Activated CD8-positive, alpha-beta memory T cell treated with anti-CD3 and anti-CD28 coated beads, Interleukin-2, amount 10 ng/mL, durations not matched to agents 7 days and 5 days (primary cell): ENCODE measurements around the gene CAPN7. TPM values are rescaled to one million over a fixed set of nuclear protein-coding genes. Genes with fewer than 3 reads are reported as not detected.
"Not testable (repeated sequence)": the region's sequence is repeated elsewhere in the genome, so short reads cannot be mapped to it uniquely, and the experiment has no call there.

ENCODE experiments used
- ATAC-seq: fragments of 150-1000 bp; cut with Tn5 transposase; one replicate; pipeline ENCODE4 v1.10.0; 2021; ENCODE audit warnings: moderate library complexity
- CTCF ChIA-PET: fragments of 350-600 bp; sonication (Branson Sonifier 250); formaldehyde crosslinking; loops from one replicate; lab custom pipeline; 2021; ENCODE audit warnings: antibody characterized with exemption; lab: Charles Lee
- DNase-seq: peaks from one replicate; pipeline ENCODE4 v3.0.0-alpha.2; 2020
- H3K27ac Mint-ChIP-seq: one replicate; pipeline ENCODE4 v1.8.0; 2021; ENCODE audit warnings: mild to moderate bottlenecking, mixed read lengths
- H3K27me3 Mint-ChIP-seq: one replicate; pipeline ENCODE4 v1.8.0; 2021; ENCODE audit warnings: mixed read lengths
- H3K36me3 Mint-ChIP-seq: one replicate; pipeline ENCODE4 v1.8.0; 2021; ENCODE audit warnings: mild to moderate bottlenecking, mixed read lengths
- H3K4me1 Mint-ChIP-seq: one replicate; pipeline ENCODE4 v1.8.0; 2021; ENCODE audit warnings: mixed read lengths
- H3K4me3 Mint-ChIP-seq: one replicate; pipeline ENCODE4 v1.8.0; 2021; ENCODE audit warnings: mild to moderate bottlenecking, moderate library complexity, mixed read lengths
- H3K9me3 Mint-ChIP-seq: one replicate; pipeline ENCODE4 v1.8.0; 2022; ENCODE audit warnings: low read depth, mixed read lengths
- total RNA-seq, 2 experiments: library from RNA; stranded (reverse); gene quantifications; one replicate each; pipeline ENCODE4 v1.2.3, GENCODE V29; 2021

Gene CAPN7
- total RNA-seq, 2 experiments from 2014 or later = 28.1 to 28.4 TPM

- no peaks in the 10 kb centered on the region for H3K36me3 Mint-ChIP-seq
- H3K27ac Mint-ChIP-seq = no peak overlapping the region
- H3K4me3 Mint-ChIP-seq = no peak overlapping the region
- H3K4me1 Mint-ChIP-seq = peaks cover 8% of the 10 kb centered on the region
- no peak for ATAC-seq
- peaks cover 48% of the 10 kb centered on the region for H3K27me3 Mint-ChIP-seq
- H3K9me3 Mint-ChIP-seq = no peaks in the 10 kb centered on the region
- CTCF ChIA-PET = interaction anchor here (1.0 to 1.9 kb wide), 4 partner anchors 19 to 226 kb away, joined by 3 to 5 read pairs (median 4); partner anchors contain the start of gene CAPN7
- no peak for DNase-seq
Measured at GRCh38 chr3:15180042-15180611, 25.9 kb upstream of the CAPN7 start.

GRCh38 chr3:15181511-15181910, 24.5 kb upstream of the CAPN7 start:
- no peak for DNase-seq
- CTCF ChIA-PET = interaction anchor here (1.0 to 1.7 kb wide), 2 partner anchors 14 to 17 kb away, joined by 3 read pairs; no protein-coding TSS in a partner anchor
- ATAC-seq = no peak

GRCh38 chr3:15181963-15182362, 24.1 kb upstream of the CAPN7 start:
- H3K27me3 Mint-ChIP-seq = peaks cover 44% of the 10 kb centered on the region
- peaks cover 8% of the 10 kb centered on the region for H3K4me1 Mint-ChIP-seq
- H3K9me3 Mint-ChIP-seq = no peaks in the 10 kb centered on the region
- no peaks in the 10 kb centered on the region for H3K36me3 Mint-ChIP-seq
- no peak overlapping the region for H3K27ac Mint-ChIP-seq
- no peak overlapping the region for H3K4me3 Mint-ChIP-seq
- no peak for DNase-seq
- no peak for ATAC-seq
- CTCF ChIA-PET = interaction anchor here (1.5 kb wide), 1 partner anchor 15 kb away, joined by 3 read pairs; no protein-coding TSS in a partner anchor

More at GRCh38 chr3:15181511-15181910, 24.5 kb upstream of the CAPN7 start:
- peaks cover 8% of the 10 kb centered on the region for H3K4me1 Mint-ChIP-seq
- H3K9me3 Mint-ChIP-seq = no peaks in the 10 kb centered on the region
- no peaks in the 10 kb centered on the region for H3K36me3 Mint-ChIP-seq
- H3K4me3 Mint-ChIP-seq = no peak overlapping the region
- H3K27ac Mint-ChIP-seq = no peak overlapping the region
- H3K27me3 Mint-ChIP-seq = peaks cover 42% of the 10 kb centered on the region

- H3K4me3 Mint-ChIP-seq = no peak overlapping the region
- peaks cover 8% of the 10 kb centered on the region for H3K4me1 Mint-ChIP-seq
- H3K9me3 Mint-ChIP-seq = no peaks in the 10 kb centered on the region
- no peak overlapping the region for H3K27ac Mint-ChIP-seq
- H3K27me3 Mint-ChIP-seq = peaks cover 42% of the 10 kb centered on the region
- ATAC-seq (no peak), DNase-seq (no peak)
- no peaks in the 10 kb centered on the region for H3K36me3 Mint-ChIP-seq
- CTCF ChIA-PET = interaction anchor here (1.5 kb wide), 1 partner anchor 14 kb away, joined by 3 read pairs; no protein-coding TSS in a partner anchor
Measured at GRCh38 chr3:15183011-15183410, 23.0 kb upstream of the CAPN7 start.

- peaks cover 1% of the 10 kb centered on the region for H3K4me1 Mint-ChIP-seq
- H3K36me3 Mint-ChIP-seq = no peaks in the 10 kb centered on the region
- H3K27me3 Mint-ChIP-seq = peaks cover 23% of the 10 kb centered on the region
- no peak overlapping the region for H3K4me3 Mint-ChIP-seq
- CTCF ChIA-PET = interaction anchor here (1.2 to 1.7 kb wide), 2 partner anchors 14 to 77 kb away, joined by 3 to 5 read pairs; no protein-coding TSS in a partner anchor
- H3K27ac Mint-ChIP-seq = no peak overlapping the region
- H3K9me3 Mint-ChIP-seq = no peaks in the 10 kb centered on the region
- DNase-seq = no peak
- no peak for ATAC-seq
Measured at GRCh38 chr3:15185404-15185803, 20.6 kb upstream of the CAPN7 start.

- no peaks in the 10 kb centered on the region for H3K36me3 Mint-ChIP-seq
- CTCF ChIA-PET = interaction anchor here (1.2 kb wide), 1 partner anchor 15 kb away, joined by 3 read pairs; no protein-coding TSS in a partner anchor
- no peak overlapping the region for H3K27ac Mint-ChIP-seq
- no peaks in the 10 kb centered on the region for H3K9me3 Mint-ChIP-seq
- H3K27me3 Mint-ChIP-seq = peaks cover 18% of the 10 kb centered on the region
- H3K4me1 Mint-ChIP-seq = no peaks in the 10 kb centered on the region
- no peak for ATAC-seq
- DNase-seq = no peak
- no peak overlapping the region for H3K4me3 Mint-ChIP-seq
Measured at GRCh38 chr3:15186101-15186476, 20.0 kb upstream of the CAPN7 start.

GRCh38 chr3:15186477-15187164, 19.4 kb upstream of the CAPN7 start:
- H3K4me1 Mint-ChIP-seq, H3K9me3 Mint-ChIP-seq, H3K36me3 Mint-ChIP-seq, CTCF ChIA-PET, H3K27ac Mint-ChIP-seq, DNase-seq, H3K4me3 Mint-ChIP-seq, ATAC-seq: not testable (repeated sequence)
- H3K27me3 Mint-ChIP-seq = peaks cover 14% of the 10 kb centered on the region

- Mint-ChIP-seq H3K27ac (no peak overlapping the region), H3K27me3 (peaks cover 29% of the 10 kb centered on the region), H3K4me1 (peaks cover 14% of the 10 kb centered on the region), H3K9me3 (no peaks in the 10 kb centered on the region), H3K36me3 (peaks cover 1% of the 10 kb centered on the region), H3K4me3 (no peak overlapping the region)
- CTCF ChIA-PET = interaction anchor here (0.5 to 1.6 kb wide), 4 partner anchors 12 to 68 kb away, joined by 3 to 6 read pairs (median 4); no protein-coding TSS in a partner anchor
- no peak for DNase-seq
- no peak for ATAC-seq
Measured at GRCh38 chr3:15197340-15198029, 8.6 kb upstream of the CAPN7 start.

- H3K36me3 Mint-ChIP-seq = no peaks in the 10 kb centered on the region
Measured at GRCh38 chr3:15198686-15199085, 7.4 kb upstream of the CAPN7 start.

GRCh38 chr3:15199493-15200105, 6.4 kb upstream of the CAPN7 start:
- CTCF ChIA-PET = interaction anchor here (0.8 to 12.2 kb wide), 9 partner anchors 10 to 273 kb away, joined by 3 to 93 read pairs (median 4); no protein-coding TSS in a partner anchor
- no peaks in the 10 kb centered on the region for H3K9me3 Mint-ChIP-seq
- no peak for ATAC-seq
- peaks cover 12% of the 10 kb centered on the region for H3K27me3 Mint-ChIP-seq
- DNase-seq = no peak
- H3K4me3 Mint-ChIP-seq = no peak overlapping the region
- H3K27ac Mint-ChIP-seq = no peak overlapping the region
- H3K4me1 Mint-ChIP-seq = peaks cover 20% of the 10 kb centered on the region
- no peaks in the 10 kb centered on the region for H3K36me3 Mint-ChIP-seq

More at GRCh38 chr3:15198686-15199085, 7.4 kb upstream of the CAPN7 start:
- H3K9me3 Mint-ChIP-seq = no peaks in the 10 kb centered on the region
- CTCF ChIA-PET = interaction anchor here (0.6 to 12.2 kb wide), 6 partner anchors 18 to 206 kb away, joined by 3 to 93 read pairs (median 9); no protein-coding TSS in a partner anchor
- H3K27ac Mint-ChIP-seq = no peak overlapping the region
- H3K4me3 Mint-ChIP-seq = no peak overlapping the region
- peaks cover 18% of the 10 kb centered on the region for H3K27me3 Mint-ChIP-seq
- peaks cover 20% of the 10 kb centered on the region for H3K4me1 Mint-ChIP-seq
- DNase-seq = no peak
- ATAC-seq = no peak

GRCh38 chr3:15204005-15204404, 2.0 kb upstream of the CAPN7 start:
- Mint-ChIP-seq H3K9me3 (no peaks in the 10 kb centered on the region), H3K27ac (no peak overlapping the region), H3K27me3 (no peaks in the 10 kb centered on the region), H3K4me1 (peaks cover 33% of the 10 kb centered on the region), H3K36me3 (no peaks in the 10 kb centered on the region), H3K4me3 (no peak overlapping the region)
- ATAC-seq = no peak
- CTCF ChIA-PET = interaction anchor here (0.6 to 12.2 kb wide), 22 partner anchors 8 to 426 kb away, joined by 3 to 93 read pairs (median 6); partner anchors contain the start of genes BTD, HACL1 and SH3BP5
- no peak for DNase-seq

- CTCF ChIA-PET = interaction anchor here (0.6 to 12.2 kb wide), 25 partner anchors 9 to 1059 kb away, joined by 3 to 93 read pairs (median 4); partner anchors contain the start of genes DPH3, RBSN and SH3BP5
- Mint-ChIP-seq H3K4me1 (peaks cover 24% of the 10 kb centered on the region), H3K4me3 (peak overlapping the region; percentile 81), H3K27ac (peak overlapping the region; percentile 82), H3K9me3 (no peaks in the 10 kb centered on the region), H3K36me3 (no peaks in the 10 kb centered on the region), H3K27me3 (no peaks in the 10 kb centered on the region)
- no peak for DNase-seq
- ATAC-seq = no peak
Measured at GRCh38 chr3:15205482-15205933, 538 bp upstream of the CAPN7 start.
